Measurements from ENCODE around the gene ADAMTS19. TPM values are rescaled to one million over a fixed set of nuclear protein-coding genes. Genes with fewer than 3 reads are reported as not detected.
"Not testable (repeated sequence)": the region's sequence is repeated elsewhere in the genome, so short reads cannot be mapped to it uniquely, and the experiment has no call there.

ADAMTS19 gene
- total RNA-seq, 1 donor from 2014 or later = 0.12 TPM

- H3K9me3 Mint-ChIP-seq (ENCODE audit: low read depth) = peaks cover 3% of the 10 kb centered on the region
- TF ChIP-seq, protein P1, sequence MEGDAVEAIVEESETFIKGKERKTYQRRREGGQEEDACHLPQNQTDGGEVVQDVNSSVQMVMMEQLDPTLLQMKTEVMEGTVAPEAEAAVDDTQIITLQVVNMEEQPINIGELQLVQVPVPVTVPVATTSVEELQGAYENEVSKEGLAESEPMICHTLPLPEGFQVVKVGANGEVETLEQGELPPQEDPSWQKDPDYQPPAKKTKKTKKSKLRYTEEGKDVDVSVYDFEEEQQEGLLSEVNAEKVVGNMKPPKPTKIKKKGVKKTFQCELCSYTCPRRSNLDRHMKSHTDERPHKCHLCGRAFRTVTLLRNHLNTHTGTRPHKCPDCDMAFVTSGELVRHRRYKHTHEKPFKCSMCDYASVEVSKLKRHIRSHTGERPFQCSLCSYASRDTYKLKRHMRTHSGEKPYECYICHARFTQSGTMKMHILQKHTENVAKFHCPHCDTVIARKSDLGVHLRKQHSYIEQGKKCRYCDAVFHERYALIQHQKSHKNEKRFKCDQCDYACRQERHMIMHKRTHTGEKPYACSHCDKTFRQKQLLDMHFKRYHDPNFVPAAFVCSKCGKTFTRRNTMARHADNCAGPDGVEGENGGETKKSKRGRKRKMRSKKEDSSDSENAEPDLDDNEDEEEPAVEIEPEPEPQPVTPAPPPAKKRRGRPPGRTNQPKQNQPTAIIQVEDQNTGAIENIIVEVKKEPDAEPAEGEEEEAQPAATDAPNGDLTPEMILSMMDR (IDR thresholded peaks at IDR 0.05) = no peak
- H3K4me3 Mint-ChIP-seq (ENCODE audit: unreplicated experiment) = no peak overlapping the region
- H3K4me1 Mint-ChIP-seq (ENCODE audit: low read depth) = no peaks in the 10 kb centered on the region
- H3K27me3 Mint-ChIP-seq (ENCODE audit: low read depth) = no peaks in the 10 kb centered on the region
- no peak overlapping the region for H3K27ac Mint-ChIP-seq (ENCODE audit: unreplicated experiment)
- no peak for DNase-seq (ENCODE audit: low spot score)
- H3K36me3 Mint-ChIP-seq (ENCODE audit: low read depth) = no peaks in the 10 kb centered on the region
Measured at GRCh38 chr5:129622531-129622930, 162.4 kb downstream of the ADAMTS19 start.

GRCh38 chr5:129629575-129629974 lies 169.5 kb downstream of the ADAMTS19 start:
- no peak overlapping the region for H3K4me3 Mint-ChIP-seq (ENCODE audit: unreplicated experiment)
- peaks cover 2% of the 10 kb centered on the region for H3K36me3 Mint-ChIP-seq (ENCODE audit: low read depth)
- TF ChIP-seq, protein P1 (IDR thresholded peaks at IDR 0.05) = no peak
- H3K9me3 Mint-ChIP-seq (ENCODE audit: low read depth) = peaks cover 22% of the 10 kb centered on the region
- H3K27me3 Mint-ChIP-seq (ENCODE audit: low read depth) = no peaks in the 10 kb centered on the region
- DNase-seq (ENCODE audit: low spot score) = no peak
- no peaks in the 10 kb centered on the region for H3K4me1 Mint-ChIP-seq (ENCODE audit: low read depth)
- H3K27ac Mint-ChIP-seq (ENCODE audit: unreplicated experiment) = no peak overlapping the region

DNA sequence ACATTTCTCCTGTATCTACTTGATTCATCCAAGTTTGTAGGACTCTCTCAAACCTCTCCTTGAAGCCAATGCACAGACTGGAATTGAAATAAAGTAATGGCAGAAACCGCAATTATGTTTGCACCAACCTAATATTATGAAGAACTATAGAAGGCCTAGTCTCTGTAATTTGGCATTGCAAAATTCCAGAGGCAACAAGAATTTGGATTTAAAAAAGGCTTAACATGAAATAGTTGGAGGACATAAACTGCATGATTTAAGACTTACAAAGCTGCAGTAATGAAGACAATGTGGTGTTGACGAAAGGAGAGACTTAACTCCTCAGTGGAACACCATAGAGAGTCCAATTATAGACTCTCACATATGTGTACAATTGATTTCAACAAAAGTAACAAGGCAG lies 170.0 kb downstream of the ADAMTS19 start:
- Mint-ChIP-seq H3K27ac (ENCODE audit: unreplicated experiment) (no peak overlapping the region), H3K4me3 (ENCODE audit: unreplicated experiment) (no peak overlapping the region), H3K27me3 (ENCODE audit: low read depth) (no peaks in the 10 kb centered on the region), H3K4me1 (ENCODE audit: low read depth) (no peaks in the 10 kb centered on the region), H3K9me3 (ENCODE audit: low read depth) (peaks cover 18% of the 10 kb centered on the region), H3K36me3 (ENCODE audit: low read depth) (peaks cover 2% of the 10 kb centered on the region)
- TF ChIP-seq, protein P1 (IDR thresholded peaks at IDR 0.05) = no peak
- DNase-seq (ENCODE audit: low spot score) = no peak

DNA sequence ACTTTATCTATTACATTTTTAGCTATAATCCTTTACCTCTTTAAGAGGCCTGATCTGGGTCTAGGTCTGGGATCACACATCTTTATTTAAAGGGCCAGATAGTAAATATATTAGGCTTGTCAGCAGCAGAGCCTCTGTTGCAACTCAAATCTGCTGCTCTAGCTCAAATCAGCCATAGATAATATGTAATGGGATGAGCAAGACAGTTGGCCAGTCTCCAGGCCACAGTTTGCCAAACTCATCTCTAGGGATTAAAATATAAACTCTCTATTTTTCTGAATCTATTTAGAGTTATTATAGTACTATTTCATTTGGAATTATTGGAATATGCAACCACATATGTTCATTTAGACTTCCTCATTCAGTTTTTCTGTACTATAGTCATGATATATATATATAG lies 171.9 kb downstream of the ADAMTS19 start:
- Mint-ChIP-seq H3K36me3 (ENCODE audit: low read depth) (peaks cover 2% of the 10 kb centered on the region), H3K27me3 (ENCODE audit: low read depth) (no peaks in the 10 kb centered on the region), H3K27ac (ENCODE audit: unreplicated experiment) (no peak overlapping the region), H3K9me3 (ENCODE audit: low read depth) (peaks cover 21% of the 10 kb centered on the region), H3K4me1 (ENCODE audit: low read depth) (no peaks in the 10 kb centered on the region), H3K4me3 (ENCODE audit: unreplicated experiment) (no peak overlapping the region)
- no peak for DNase-seq (ENCODE audit: low spot score)
- TF ChIP-seq, protein P1 (IDR thresholded peaks at IDR 0.05) = no peak

DNA sequence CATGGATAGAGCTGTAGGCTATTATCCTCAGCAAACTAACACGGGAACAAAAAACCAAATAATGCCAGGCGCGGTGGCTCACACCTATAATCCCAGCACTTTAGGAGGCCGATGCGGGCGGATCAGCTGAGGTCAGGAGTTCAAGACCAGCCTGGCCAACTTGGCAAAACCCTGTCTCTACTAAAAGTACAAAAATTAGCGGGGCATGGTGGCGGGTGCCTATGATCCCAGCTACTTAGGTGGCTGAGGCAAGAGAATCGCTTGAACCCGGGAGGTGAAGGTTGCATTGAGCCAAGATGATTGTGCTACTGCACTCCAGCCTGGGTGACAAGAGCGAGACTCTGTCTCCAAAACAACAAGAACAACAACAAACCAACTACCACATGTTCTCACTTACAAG lies 177.4 kb downstream of the ADAMTS19 start:
- not testable (repeated sequence) for H3K27ac Mint-ChIP-seq (ENCODE audit: unreplicated experiment); H3K27me3 Mint-ChIP-seq (ENCODE audit: low read depth); H3K4me1 Mint-ChIP-seq (ENCODE audit: low read depth); H3K4me3 Mint-ChIP-seq (ENCODE audit: unreplicated experiment); H3K36me3 Mint-ChIP-seq (ENCODE audit: low read depth)
- DNase-seq (ENCODE audit: low spot score) = peak; percentile 33
- H3K9me3 Mint-ChIP-seq (ENCODE audit: low read depth) = peaks cover 17% of the 10 kb centered on the region

GRCh38 chr5:129639331-129639730 lies 179.2 kb downstream of the ADAMTS19 start:
- Mint-ChIP-seq H3K9me3 (ENCODE audit: low read depth) (peaks cover 2% of the 10 kb centered on the region), H3K4me1 (ENCODE audit: low read depth) (no peaks in the 10 kb centered on the region), H3K27ac (ENCODE audit: unreplicated experiment) (no peak overlapping the region), H3K27me3 (ENCODE audit: low read depth) (peaks cover 2% of the 10 kb centered on the region), H3K36me3 (ENCODE audit: low read depth) (no peaks in the 10 kb centered on the region), H3K4me3 (ENCODE audit: unreplicated experiment) (no peak overlapping the region)
- DNase-seq (ENCODE audit: low spot score) = no peak
- TF ChIP-seq, protein P1 (IDR thresholded peaks at IDR 0.05) = no peak
